Stimulated activated CD4-positive, alpha-beta T cell treated with anti-CD3 and anti-CD28 coated beads, Interleukin-1b, Interleukin-23, amount 100 ng/mL, for 1 hour (primary cell): ENCODE data around the gene TLR3.
A peak's percentile ranks its signal among the peaks of the same experiment; 100 is the strongest.
"Not testable (repeated sequence)": the region's sequence is repeated elsewhere in the genome, so short reads cannot be mapped to it uniquely, and the experiment has no call there.

Source experiments
- DNase-seq, 2 donors: peaks; one replicate each; pipeline ENCODE4 v3.0.0-alpha.2; 2020; ENCODE audit warnings: low read depth in 2 of 2

The TLR3 gene

GRCh38 chr4:186047501-186047900 is 21.5 kb upstream of the TLR3 start:
- not testable (repeated sequence) for DNase-seq

DNA sequence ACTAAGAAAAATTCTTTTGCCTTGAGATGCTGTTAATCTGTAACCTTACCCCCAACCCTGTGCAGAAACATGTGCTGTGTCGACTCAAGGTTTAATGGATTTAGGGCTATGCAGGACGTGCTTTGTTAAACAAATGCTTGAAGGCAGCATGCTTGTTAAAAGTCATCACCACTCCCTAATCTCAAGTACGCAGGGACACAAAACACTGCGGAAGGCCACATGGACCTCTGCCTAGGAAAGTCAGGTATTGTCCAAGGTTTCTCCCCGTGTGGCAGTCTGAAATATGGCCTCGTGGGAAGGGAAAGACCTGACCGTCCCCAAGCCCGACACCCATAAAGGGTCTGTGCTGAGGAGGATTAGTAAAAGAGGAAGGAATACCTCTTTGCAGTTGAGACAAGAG is 18.8 kb upstream of the TLR3 start:
- DNase-seq = not testable (repeated sequence)

DNA sequence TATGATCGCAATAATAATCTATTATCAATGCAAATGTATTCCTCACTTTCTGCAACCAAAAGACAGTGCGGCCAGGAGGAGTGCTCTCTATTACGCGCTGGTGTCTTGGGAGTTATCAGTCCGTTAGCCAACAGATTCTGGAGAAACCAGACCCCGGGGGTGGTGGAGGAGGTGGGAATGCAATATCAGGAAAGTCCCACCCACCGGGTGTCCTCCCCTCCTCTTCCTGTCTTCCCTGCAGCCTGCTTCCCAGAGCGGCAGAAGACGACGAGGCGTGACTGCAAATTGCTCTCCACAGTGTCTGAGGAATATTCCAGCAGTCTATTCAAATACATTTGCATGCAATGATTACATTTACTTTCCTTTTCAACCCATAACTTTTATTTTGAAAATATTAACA is 17.9 kb upstream of the TLR3 start:
- no peak for DNase-seq

DNA sequence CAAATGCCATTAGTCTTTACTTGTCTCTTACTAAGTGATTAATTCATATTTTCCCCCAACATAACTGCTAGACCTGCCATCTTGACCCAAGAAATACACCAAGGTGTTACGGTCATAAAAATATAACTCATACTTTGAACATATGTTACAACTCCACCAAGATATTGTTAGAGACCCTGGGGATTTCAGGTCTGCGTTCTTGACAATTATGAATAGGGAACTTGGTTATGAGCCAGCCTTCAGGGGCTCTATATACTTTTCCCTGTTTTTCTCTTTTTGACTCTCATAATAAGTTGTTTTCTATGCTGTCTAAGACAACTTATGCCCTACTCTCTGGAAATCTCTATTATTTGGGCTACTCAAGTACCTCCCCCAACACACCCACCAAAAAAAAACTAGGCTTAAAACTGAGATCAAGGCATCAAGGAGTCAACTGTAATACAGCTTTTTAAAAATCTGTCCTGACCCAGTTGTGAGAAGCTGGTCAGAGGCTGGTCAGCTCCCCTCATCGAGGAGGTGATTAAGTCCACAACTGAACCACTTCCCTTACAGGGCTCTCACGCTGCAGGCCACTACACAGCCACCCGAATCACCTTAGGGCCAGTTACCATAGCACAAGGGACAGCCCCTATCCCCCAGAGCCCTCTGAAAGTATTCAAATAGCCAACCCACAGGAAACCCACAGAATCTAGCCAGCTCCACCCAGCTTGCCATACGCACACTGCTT is 10.5 kb upstream of the TLR3 start:
- DNase-seq = no peak

GRCh38 chr4:186058980-186059316 is 10.0 kb upstream of the TLR3 start:
- DNase-seq = no peak

GRCh38 chr4:186061921-186062320 is 7.0 kb upstream of the TLR3 start:
- DNase-seq = no peak

- DNase-seq = no peak
These were observed 1.1 kb upstream of the TLR3 start for GRCh38 chr4:186067757-186068385.

DNA sequence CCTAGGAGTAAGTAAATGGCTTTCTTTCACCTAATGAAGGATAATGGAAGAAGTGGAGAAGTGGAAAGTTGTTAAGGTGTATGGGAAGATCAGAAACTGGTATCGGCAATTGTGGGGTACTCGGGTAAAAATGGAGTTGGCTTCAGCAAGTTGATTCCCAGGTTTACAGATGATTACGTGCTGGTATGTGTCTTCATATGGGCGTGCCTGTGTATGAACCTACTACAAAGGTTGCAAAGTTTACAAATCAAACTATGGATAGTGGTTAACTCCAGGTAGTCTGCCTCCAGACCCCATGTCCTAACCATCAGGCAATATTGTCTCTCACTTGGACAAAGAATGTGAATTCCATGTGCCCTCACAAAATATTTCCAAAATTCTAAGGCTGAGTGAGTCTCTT is 773 bp downstream of the TLR3 start:
- DNase-seq = no peak

DNA sequence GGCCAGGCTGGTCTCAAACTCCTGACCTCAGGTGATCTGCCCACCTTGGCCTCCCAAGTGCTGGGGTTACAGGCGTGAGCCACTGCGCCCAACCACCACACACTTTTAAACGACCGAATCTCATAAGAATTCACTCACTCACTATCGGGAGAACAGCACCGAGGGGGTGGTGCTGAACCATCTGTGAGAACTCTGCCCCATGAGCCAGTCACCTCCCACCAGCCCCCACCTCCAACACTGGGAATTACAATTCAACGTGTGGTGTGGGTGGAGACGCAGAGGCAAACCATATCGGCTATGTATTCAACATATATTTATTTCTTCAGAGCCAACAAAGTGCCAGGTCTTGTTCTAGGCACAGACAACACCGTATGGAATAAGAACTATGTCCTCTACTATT is 3.6 kb downstream of the TLR3 start:
- no peak for DNase-seq

- DNase-seq = no peak
These were observed 5.2 kb downstream of the TLR3 start for GRCh38 chr4:186074189-186074588.

GRCh38 chr4:186078981-186079638 is 10.2 kb downstream of the TLR3 start:
- DNase-seq = no peak

DNA sequence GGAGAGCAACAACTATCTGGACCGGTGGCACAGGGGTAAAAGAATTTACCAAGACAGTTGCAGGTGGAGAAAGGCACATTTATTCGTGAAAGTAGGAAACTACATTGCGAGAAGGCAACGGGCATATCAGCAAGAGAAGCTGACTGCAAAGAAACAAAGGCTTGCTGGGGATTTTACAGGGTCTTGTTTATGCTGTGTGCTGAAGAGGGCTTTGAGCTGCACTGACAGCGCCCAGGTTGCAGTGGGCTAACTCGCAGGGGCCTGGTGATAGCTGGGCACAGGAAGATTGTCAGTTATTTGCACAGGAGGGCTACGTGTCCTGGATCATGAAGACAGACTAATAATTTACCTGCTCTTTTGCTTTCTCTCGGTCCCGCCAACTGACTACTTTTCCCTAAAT is 10.7 kb downstream of the TLR3 start:
- no peak for DNase-seq

DNA sequence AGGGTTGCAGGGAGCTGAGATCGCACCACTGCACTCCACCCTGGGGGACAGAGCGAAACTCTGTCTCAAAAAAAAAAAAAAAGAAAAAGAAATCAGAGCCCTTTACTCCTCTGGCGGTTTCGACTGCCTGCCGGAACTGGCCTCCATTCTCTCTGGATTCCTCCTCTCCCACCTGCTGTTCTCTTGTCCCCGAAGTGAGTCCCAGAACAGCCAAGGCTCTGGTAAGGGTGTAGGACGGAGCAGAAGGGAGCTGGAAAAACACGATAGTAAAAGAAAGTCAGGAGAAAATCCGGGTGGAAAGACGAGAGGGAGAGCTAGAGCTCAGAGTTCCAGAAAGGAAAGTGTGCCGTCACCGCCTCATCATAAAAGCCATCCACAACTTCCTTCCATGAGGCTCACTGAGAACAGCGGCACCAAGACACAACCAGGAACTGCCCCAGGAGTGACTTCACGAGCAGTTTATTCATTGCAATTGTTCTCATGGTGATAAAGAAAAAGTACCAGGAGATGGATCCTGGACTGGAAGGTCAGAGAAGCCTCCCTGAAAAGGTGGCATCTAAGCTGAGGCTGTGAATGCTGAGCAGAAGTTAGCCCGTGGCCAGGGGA is 12.3 kb downstream of the TLR3 start:
- DNase-seq = no peak

DNA sequence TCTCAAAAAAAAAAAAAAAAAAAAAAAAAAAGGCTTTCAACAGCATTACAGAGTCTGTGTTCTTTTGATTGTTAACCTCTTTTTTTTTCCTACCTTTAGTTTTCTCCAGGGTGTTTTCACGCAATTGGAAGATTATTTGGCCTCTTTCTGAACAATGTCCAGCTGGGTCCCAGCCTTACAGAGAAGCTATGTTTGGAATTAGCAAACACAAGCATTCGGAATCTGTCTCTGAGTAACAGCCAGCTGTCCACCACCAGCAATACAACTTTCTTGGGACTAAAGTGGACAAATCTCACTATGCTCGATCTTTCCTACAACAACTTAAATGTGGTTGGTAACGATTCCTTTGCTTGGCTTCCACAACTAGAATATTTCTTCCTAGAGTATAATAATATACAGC is 13.3 kb downstream of the TLR3 start:
- DNase-seq = no peak

- no peak for DNase-seq
These were observed 19.6 kb downstream of the TLR3 start for GRCh38 chr4:186088523-186088922.

DNA sequence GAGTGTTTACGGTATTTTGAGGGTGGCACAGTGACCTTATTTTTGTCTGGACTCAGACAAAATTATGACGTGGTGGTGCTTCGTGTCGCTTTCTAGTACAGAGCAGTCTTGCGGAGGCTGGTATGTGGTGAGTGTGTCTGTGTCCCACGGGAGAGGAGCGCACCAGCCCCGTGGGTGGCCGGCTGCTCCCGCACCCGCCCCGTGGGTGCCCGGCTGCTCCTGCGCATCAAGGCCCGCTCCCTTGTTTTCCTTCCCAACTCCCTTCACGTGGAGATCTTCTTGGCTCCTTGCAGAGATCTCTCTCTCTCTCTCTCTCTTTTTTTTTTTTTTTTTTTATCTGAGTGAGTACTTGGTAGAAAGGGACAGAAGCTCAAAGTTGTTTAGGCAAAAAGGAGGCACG is 23.3 kb downstream of the TLR3 start:
- DNase-seq = no peak

DNA sequence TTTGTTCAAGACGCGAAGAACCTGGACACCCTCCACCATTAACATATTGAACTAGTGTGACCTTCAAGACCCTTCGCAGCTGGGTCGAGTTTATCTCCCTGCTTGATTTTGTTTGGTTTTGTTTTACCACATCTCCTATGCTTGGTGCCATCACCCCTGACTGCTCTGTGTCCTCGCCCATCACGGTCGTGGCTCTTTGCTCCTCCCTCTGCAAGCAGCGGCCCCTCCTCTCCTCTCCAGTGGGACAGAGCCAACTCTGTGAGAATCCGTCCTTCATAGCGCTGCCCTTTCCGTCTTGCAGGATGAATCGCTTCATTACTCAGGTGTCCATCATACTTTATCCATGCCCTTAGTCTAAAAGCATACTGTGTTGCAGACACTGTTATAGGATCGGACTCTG is 26.4 kb downstream of the TLR3 start:
- DNase-seq = no peak

DNA sequence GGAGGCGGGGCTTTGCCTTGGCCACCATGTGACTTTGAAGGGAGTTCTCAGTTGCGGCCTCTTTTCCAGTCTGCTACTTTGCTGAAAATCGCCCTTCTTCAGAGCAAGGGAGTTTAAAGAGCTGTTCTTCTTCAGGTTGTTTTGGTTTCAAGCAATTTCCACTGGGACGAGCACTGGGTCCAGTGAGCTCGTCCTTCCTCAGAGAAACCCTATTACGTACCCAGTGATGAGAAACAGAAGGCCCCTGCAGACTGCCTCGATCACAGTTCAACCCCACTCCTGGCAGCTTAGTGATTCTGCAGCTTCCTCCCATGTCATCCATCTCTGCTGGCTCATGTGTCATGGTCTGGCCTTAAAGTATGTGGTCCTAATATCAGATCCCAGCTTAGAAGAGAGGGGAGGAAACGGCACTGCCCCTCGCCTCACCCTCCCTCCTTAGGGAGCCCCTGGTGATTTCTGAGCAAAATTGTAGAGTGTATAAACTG is 27.8 kb downstream of the TLR3 start:
- no peak for DNase-seq

DNA sequence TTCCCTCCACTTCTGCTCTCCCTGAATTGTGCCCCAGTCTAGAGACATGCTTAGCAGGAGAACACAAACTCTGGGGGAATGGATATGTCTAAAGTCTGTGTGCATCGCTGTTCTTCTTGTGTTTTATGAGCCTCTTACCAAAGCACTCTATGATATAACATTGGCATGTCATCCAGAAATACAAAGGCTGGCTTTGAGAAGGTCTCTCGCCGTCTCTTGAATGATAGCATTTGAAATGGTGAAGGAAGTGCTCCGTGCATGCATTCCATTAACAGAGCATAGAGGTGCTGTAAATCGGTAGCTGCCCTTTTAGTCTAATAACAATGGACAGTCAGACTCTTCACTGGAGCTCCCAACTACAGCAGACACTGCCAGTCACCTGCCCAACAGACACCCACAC is 28.4 kb downstream of the TLR3 start:
- DNase-seq = no peak

- no peak for DNase-seq
These were observed 34.0 kb downstream of the TLR3 start for GRCh38 chr4:186102931-186103330.

GRCh38 chr4:186104114-186104889 is 35.3 kb downstream of the TLR3 start, which contains the start of gene FAM149A:
Gene FAM149A (plus strand): TSS chr4:186104704.
- DNase-seq = peak in 1 of 2 donors; percentile 43
